Measurements from ENCODE around the gene ITPR1.

ITPR1 gene

DNA sequence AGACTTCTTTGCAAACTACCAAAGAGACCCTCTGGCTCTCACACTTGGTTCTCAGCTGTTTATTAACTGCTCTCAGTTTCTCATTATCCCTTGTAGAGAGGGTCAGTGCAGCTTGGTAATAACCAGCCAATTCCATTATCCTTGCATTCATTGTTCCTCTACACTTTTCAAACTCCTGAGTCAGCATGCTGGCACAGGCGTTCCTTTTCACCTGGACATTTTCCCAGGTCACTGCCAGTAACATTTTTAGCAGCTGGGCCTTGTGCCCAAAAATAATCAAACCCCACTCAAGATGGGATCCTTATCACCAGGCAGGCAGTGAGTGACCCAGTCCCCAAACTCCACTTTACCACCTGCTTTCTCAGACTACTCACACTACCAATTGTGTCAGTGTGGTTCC, 21.2 kb upstream of the ITPR1 start:
- peaks cover 6% of the 10 kb centered on the region for H3K4me1 ChIP-seq (ENCODE audit: insufficient read depth, low read length, severe bottlenecking)
- TF ChIP-seq, protein P1, sequence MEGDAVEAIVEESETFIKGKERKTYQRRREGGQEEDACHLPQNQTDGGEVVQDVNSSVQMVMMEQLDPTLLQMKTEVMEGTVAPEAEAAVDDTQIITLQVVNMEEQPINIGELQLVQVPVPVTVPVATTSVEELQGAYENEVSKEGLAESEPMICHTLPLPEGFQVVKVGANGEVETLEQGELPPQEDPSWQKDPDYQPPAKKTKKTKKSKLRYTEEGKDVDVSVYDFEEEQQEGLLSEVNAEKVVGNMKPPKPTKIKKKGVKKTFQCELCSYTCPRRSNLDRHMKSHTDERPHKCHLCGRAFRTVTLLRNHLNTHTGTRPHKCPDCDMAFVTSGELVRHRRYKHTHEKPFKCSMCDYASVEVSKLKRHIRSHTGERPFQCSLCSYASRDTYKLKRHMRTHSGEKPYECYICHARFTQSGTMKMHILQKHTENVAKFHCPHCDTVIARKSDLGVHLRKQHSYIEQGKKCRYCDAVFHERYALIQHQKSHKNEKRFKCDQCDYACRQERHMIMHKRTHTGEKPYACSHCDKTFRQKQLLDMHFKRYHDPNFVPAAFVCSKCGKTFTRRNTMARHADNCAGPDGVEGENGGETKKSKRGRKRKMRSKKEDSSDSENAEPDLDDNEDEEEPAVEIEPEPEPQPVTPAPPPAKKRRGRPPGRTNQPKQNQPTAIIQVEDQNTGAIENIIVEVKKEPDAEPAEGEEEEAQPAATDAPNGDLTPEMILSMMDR (IDR thresholded peaks at IDR 0.05; ENCODE audit: low read length) = no peak
- no peak for TF ChIP-seq EZH2 (IDR thresholded peaks at IDR 0.05; ENCODE audit: borderline replicate concordance, low read length)
- H3K36me3 ChIP-seq (ENCODE audit: insufficient read depth, low read length) = no peaks in the 10 kb centered on the region
- H3K27me3 ChIP-seq (ENCODE audit: insufficient read depth, low read length) = no peaks in the 10 kb centered on the region
- no peaks in the 10 kb centered on the region for H3K79me2 ChIP-seq (ENCODE audit: insufficient read depth, low read length)
- H3K9ac ChIP-seq (ENCODE audit: low read length) = no peak overlapping the region
- H3K9me3 ChIP-seq (ENCODE audit: low read length) = no peaks in the 10 kb centered on the region
- no peaks in the 10 kb centered on the region for H4K20me1 ChIP-seq (ENCODE audit: insufficient read depth, low read length)
- H3K9me2 ChIP-seq (ENCODE audit: low read depth, low read length) = no peaks in the 10 kb centered on the region
- H3K4me2 ChIP-seq (ENCODE audit: low read length) = no peak overlapping the region
- H3F3A ChIP-seq (ENCODE audit: insufficient read depth, low read length) = no peaks in the 10 kb centered on the region; the same call in 1 of the 2 replicates
- H2AFZ ChIP-seq (ENCODE audit: low read length) = no peak overlapping the region
- no peak overlapping the region for H3K27ac ChIP-seq (ENCODE audit: low read depth, low read length, poor library complexity, severe bottlenecking)
- no peak overlapping the region for H3K4me3 ChIP-seq (ENCODE audit: low read depth, low read length, poor library complexity, severe bottlenecking)

DNA sequence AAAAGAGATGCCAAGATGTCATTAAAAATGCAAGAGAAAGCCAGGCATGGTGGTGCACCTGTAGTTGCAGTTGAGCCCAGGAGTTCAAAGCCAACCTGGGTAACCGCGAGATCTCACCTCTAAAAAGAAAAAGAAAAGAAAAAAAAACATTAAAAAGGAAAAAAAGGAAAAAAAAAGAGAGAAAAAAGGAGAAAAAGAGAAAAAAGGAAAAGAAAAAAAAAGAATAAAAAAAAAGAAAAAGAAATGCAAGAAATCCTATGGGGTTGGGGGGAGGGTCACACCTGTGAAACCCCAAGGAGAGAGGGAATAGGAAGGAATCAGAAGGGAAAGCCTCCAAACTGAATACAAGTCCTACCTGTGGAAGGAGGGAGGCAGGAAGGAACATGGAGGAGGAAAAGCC, 20.8 kb upstream of the ITPR1 start:
- Histone ChIP-seq H3K27me3 (ENCODE audit: insufficient read depth, low read length) (no peaks in the 10 kb centered on the region), H2AFZ (ENCODE audit: low read length) (no peak overlapping the region), H3K79me2 (ENCODE audit: insufficient read depth, low read length) (no peaks in the 10 kb centered on the region), H3K4me2 (ENCODE audit: low read length) (no peak overlapping the region), H3K4me1 (ENCODE audit: insufficient read depth, low read length, severe bottlenecking) (peaks cover 4% of the 10 kb centered on the region), H3K27ac (ENCODE audit: low read depth, low read length, poor library complexity, severe bottlenecking) (no peak overlapping the region), H3K4me3 (ENCODE audit: low read depth, low read length, poor library complexity, severe bottlenecking) (no peak overlapping the region), H3K36me3 (ENCODE audit: insufficient read depth, low read length) (no peaks in the 10 kb centered on the region), H3K9me2 (ENCODE audit: low read depth, low read length) (no peaks in the 10 kb centered on the region), H3F3A (ENCODE audit: insufficient read depth, low read length) (no peaks in the 10 kb centered on the region; the same call in 1 of the 2 replicates), H3K9me3 (ENCODE audit: low read length) (no peaks in the 10 kb centered on the region), H4K20me1 (ENCODE audit: insufficient read depth, low read length) (no peaks in the 10 kb centered on the region), H3K9ac (ENCODE audit: low read length) (no peak overlapping the region)
- no peak for TF ChIP-seq EZH2 (IDR thresholded peaks at IDR 0.05; ENCODE audit: borderline replicate concordance, low read length)
- TF ChIP-seq, protein P1 (IDR thresholded peaks at IDR 0.05; ENCODE audit: low read length) = no peak

DNA sequence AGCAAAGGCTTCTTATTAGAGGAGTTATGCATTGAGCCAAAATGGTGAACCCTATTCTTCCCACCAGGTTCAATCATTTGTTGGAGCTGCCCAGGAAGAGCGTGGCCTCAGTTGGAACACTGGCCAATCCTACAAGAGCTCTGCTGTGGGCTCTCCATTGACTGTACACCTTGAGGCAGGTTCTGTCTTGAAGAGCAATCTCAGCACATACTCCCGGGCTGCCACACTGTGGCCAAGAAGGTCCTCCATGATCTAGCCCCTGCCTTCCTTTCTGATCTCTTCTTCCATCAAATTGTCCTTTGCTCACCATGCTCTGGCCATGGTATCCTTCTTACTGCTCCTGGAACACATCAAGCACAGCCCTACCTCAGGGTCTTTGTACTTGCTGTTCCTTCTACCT, 20.4 kb upstream of the ITPR1 start:
- Histone ChIP-seq H4K20me1 (ENCODE audit: insufficient read depth, low read length) (no peaks in the 10 kb centered on the region), H3K4me1 (ENCODE audit: insufficient read depth, low read length, severe bottlenecking) (no peaks in the 10 kb centered on the region), H3K27me3 (ENCODE audit: insufficient read depth, low read length) (no peaks in the 10 kb centered on the region), H3K9me2 (ENCODE audit: low read depth, low read length) (no peaks in the 10 kb centered on the region), H3K4me2 (ENCODE audit: low read length) (no peak overlapping the region), H2AFZ (ENCODE audit: low read length) (no peak overlapping the region), H3K4me3 (ENCODE audit: low read depth, low read length, poor library complexity, severe bottlenecking) (no peak overlapping the region), H3F3A (ENCODE audit: insufficient read depth, low read length) (no peaks in the 10 kb centered on the region; the same call in 1 of the 2 replicates), H3K79me2 (ENCODE audit: insufficient read depth, low read length) (no peaks in the 10 kb centered on the region), H3K9me3 (ENCODE audit: low read length) (no peaks in the 10 kb centered on the region), H3K9ac (ENCODE audit: low read length) (no peak overlapping the region), H3K36me3 (ENCODE audit: insufficient read depth, low read length) (no peaks in the 10 kb centered on the region), H3K27ac (ENCODE audit: low read depth, low read length, poor library complexity, severe bottlenecking) (no peak overlapping the region)
- TF ChIP-seq EZH2 (IDR thresholded peaks at IDR 0.05; ENCODE audit: borderline replicate concordance, low read length) = no peak
- TF ChIP-seq, protein P1 (IDR thresholded peaks at IDR 0.05; ENCODE audit: low read length) = no peak
